PC-3 (cell line): ENCODE data around the gene DLX5. TPM values are rescaled to one million over a fixed set of nuclear protein-coding genes. Genes with fewer than 3 reads are reported as not detected.
A peak's percentile ranks its signal among the peaks of the same experiment; 100 is the strongest.

Experiments
- ATAC-seq: fragments of 200-7000 bp; cut with Tn5 transposase; 2 replicates; pipeline ENCODE4 v1.9.1; 2020; ENCODE audit warnings: mild to moderate bottlenecking, moderate library complexity
- BruUV-seq: library from RNA; stranded (reverse); fragments of 400-500 nt; replicated peaks from 2 replicates; lab custom pipeline; 2021; lab: Mats Ljungman, UMichigan
- CTCF ChIA-PET: fragments of 300-600 bp; sonication (Branson Sonifier 250); formaldehyde crosslinking; loops from one replicate; lab custom pipeline; 2022; ENCODE audit warnings: antibody characterized with exemption; lab: Charles Lee
- POLR2A ChIA-PET: fragments of 300-600 bp; sonication (Branson Sonifier 250); formaldehyde crosslinking; loops from one replicate; lab custom pipeline; 2022; ENCODE audit warnings: antibody characterized with exemption; ENCODE audit not compliant: unreplicated experiment; lab: Charles Lee
- DNase-seq: peaks from one replicate; pipeline ENCODE4 v3.0.0-alpha.2; 2015
- H2AFZ ChIP-seq: fragments of 300-600 bp; sonication (generic); 2 replicates; pipeline ENCODE4 v1.6.0; 2016; ENCODE audit warnings: antibody characterized with exemption, low read length
- H3F3A ChIP-seq: fragments of 300-600 bp; sonication (generic); one replicate; pipeline ENCODE4 v1.6.0; 2017; ENCODE audit warnings: antibody characterized with exemption, low read length, control low read depth, mild to moderate bottlenecking; ENCODE audit not compliant: unreplicated experiment
- H3K27ac ChIP-seq: fragments of 300-600 bp; sonication (generic); 2 replicates; pipeline ENCODE4 v1.5.1; 2016; ENCODE audit warnings: mild to moderate bottlenecking, low read length
- H3K27me3 ChIP-seq: fragments of 300-600 bp; sonication (generic); 2 replicates; pipeline ENCODE4 v1.6.1; 2016; ENCODE audit warnings: low read length, mixed read lengths
- H3K36me3 ChIP-seq: fragments of 300-600 bp; sonication (generic); 2 replicates; pipeline ENCODE4 v1.6.1; 2016; ENCODE audit warnings: low read depth, mixed run types, low read length, mixed read lengths
- H3K4me1 ChIP-seq: fragments of 300-600 bp; sonication (generic); 2 replicates; pipeline ENCODE4 v1.5.1; 2016; ENCODE audit warnings: low read length; ENCODE audit not compliant: insufficient read depth
- H3K4me2 ChIP-seq: fragments of 300-600 bp; sonication (generic); 2 replicates; pipeline ENCODE4 v1.6.0; 2016; ENCODE audit warnings: low read length
- H3K4me3 ChIP-seq: fragments of 300-600 bp; sonication (generic); 2 replicates; pipeline ENCODE4 v1.5.1; 2016; ENCODE audit warnings: mild to moderate bottlenecking, low read length, mixed read lengths
- H3K79me2 ChIP-seq: fragments of 300-600 bp; sonication (generic); 2 replicates; pipeline ENCODE4 v1.6.1; 2017; ENCODE audit warnings: low read length, mixed read lengths
- H3K9ac ChIP-seq: fragments of 300-600 bp; sonication (generic); 2 replicates; pipeline ENCODE4 v1.6.0; 2016; ENCODE audit warnings: mild to moderate bottlenecking, low read length
- H3K9me2 ChIP-seq: fragments of 300-600 bp; sonication (generic); replicated peaks from 2 replicates; pipeline ENCODE4 v1.6.1; 2016; ENCODE audit warnings: mixed run types, low read length, mixed read lengths
- H3K9me3 ChIP-seq: fragments of 300-600 bp; sonication (generic); 2 replicates; pipeline ENCODE4 v1.6.1; 2016; ENCODE audit warnings: low read length, mixed read lengths
- H4K20me1 ChIP-seq: fragments of 300-600 bp; sonication (generic); 2 replicates; pipeline ENCODE4 v1.6.1; 2016; ENCODE audit warnings: low read length, mixed read lengths
- EZH2 ChIP-seq: fragments of 300-600 bp; sonication (generic); IDR thresholded peaks from one replicate; pipeline ENCODE4 v1.6.1; 2017; ENCODE audit warnings: antibody characterized with exemption, mild to moderate bottlenecking, low read length; ENCODE audit not compliant: unreplicated experiment
- EZH2phosphoT487 ChIP-seq: fragments of 300-600 bp; sonication (generic); IDR thresholded peaks from 2 replicates; pipeline ENCODE4 v1.6.1; 2018; ENCODE audit warnings: mild to moderate bottlenecking, antibody characterized with exemption, low read length, borderline replicate concordance
- intact Hi-C: fragments of 100-400 bp; cut with micrococcal nuclease; formaldehyde crosslinking; loops from 2 replicates; pipeline ENCODE4 v1.9.0; 2023
- total RNA-seq: library from RNA; depleted of rRNA; stranded (reverse); fragments of >200 nt; gene quantifications from 2 replicates; pipeline ENCODE4 v1.2.3, GENCODE V29; 2014
- TF ChIP-seq, protein P1 (sequence below): fragments of 300-600 bp; sonication (generic); conservative IDR thresholded peaks from 2 replicates; pipeline ENCODE4 v1.5.1; 2017; ENCODE audit warnings: antibody characterized with exemption, low read depth, mild to moderate bottlenecking, low read length

DLX5 gene
- total RNA-seq, 1 experiment from 2014 or later, result 0.15 TPM

GRCh38 chr7:97027427-97028234 is 3.0 kb upstream of the DLX5 start:
- BruUV-seq, result no TSS peak
- Histone ChIP-seq H3K4me2 (peak overlapping the region; percentile 89), H2AFZ (peak overlapping the region; percentile 79), H3K27ac (no peak overlapping the region), H3F3A (no peaks in the 10 kb centered on the region), H3K4me1 (peaks cover 4% of the 10 kb centered on the region), H3K36me3 (no peaks in the 10 kb centered on the region), H3K79me2 (no peaks in the 10 kb centered on the region), H3K9me3 (no peaks in the 10 kb centered on the region), H3K27me3 (no peaks in the 10 kb centered on the region), H3K4me3 (peak overlapping the region; percentile 66), H3K9ac (no peak overlapping the region), H4K20me1 (no peaks in the 10 kb centered on the region), H3K9me2 (no peaks in the 10 kb centered on the region)
- ChIA-PET CTCF (interaction anchor here (0.6 to 2.0 kb wide), 13 partner anchors 36 to 1112 kb away, joined by 3 to 8 read pairs (median 3); no protein-coding TSS in a partner anchor), POLR2A (no interaction called here)
- ATAC-seq (peak; percentile 72), DNase-seq (peak; percentile 83)
- TF ChIP-seq EZH2, result no peak
- TF ChIP-seq, protein P1, sequence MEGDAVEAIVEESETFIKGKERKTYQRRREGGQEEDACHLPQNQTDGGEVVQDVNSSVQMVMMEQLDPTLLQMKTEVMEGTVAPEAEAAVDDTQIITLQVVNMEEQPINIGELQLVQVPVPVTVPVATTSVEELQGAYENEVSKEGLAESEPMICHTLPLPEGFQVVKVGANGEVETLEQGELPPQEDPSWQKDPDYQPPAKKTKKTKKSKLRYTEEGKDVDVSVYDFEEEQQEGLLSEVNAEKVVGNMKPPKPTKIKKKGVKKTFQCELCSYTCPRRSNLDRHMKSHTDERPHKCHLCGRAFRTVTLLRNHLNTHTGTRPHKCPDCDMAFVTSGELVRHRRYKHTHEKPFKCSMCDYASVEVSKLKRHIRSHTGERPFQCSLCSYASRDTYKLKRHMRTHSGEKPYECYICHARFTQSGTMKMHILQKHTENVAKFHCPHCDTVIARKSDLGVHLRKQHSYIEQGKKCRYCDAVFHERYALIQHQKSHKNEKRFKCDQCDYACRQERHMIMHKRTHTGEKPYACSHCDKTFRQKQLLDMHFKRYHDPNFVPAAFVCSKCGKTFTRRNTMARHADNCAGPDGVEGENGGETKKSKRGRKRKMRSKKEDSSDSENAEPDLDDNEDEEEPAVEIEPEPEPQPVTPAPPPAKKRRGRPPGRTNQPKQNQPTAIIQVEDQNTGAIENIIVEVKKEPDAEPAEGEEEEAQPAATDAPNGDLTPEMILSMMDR, result peak; percentile 87
- intact Hi-C loops, result loop anchor here (1.0 to 10.0 kb wide), 8 partner anchors 125 to 1111 kb away; no protein-coding TSS in a partner anchor

DNA sequence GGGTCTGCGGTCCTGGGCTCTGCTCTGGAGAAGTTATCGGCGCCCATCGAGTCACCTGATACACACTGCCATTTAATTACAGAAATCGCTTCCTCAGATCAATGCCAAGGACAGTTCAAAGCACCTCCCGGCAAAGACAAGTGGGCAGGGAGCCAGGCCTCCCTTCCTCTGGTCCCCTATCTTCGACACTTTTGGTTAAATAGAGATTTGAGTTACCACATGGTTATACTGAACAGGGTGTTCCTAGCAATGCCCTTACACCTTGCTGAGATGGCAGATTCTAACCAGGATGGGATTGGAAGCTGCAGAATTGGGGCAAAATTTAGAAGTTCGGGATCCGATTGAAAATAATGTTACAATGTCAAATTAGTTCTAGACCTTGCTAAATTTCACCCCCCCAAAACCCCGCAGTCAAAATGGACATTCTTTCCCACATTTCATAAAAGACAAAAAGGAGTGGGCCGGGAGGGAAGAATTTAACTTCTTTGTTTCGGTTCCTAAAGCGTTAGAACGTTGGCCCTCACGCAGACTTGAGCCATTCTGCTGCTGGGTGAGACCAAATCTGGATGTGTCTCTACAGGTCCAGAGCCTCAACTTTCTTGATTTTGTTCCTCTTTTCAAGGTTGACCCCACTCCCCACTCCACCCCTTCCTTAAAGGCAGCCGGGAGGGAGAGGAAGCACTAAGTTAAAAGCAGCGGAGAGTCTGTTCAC is 2.2 kb upstream of the DLX5 start:
- ATAC-seq, result no peak
- TF ChIP-seq, protein P1, result no peak
- TF ChIP-seq EZH2phosphoT487, result no peak
- no peak for TF ChIP-seq EZH2
- Histone ChIP-seq H3K4me2 (peak overlapping the region; percentile 89), H3K9ac (no peak overlapping the region), H3F3A (no peaks in the 10 kb centered on the region), H3K27ac (no peak overlapping the region), H4K20me1 (no peaks in the 10 kb centered on the region), H3K27me3 (no peaks in the 10 kb centered on the region), H3K36me3 (no peaks in the 10 kb centered on the region), H3K9me2 (no peaks in the 10 kb centered on the region), H3K4me3 (peak overlapping the region; percentile 66), H3K79me2 (no peaks in the 10 kb centered on the region), H3K9me3 (no peaks in the 10 kb centered on the region), H3K4me1 (peaks cover 4% of the 10 kb centered on the region), H2AFZ (peak overlapping the region; percentile 79)
- ChIA-PET CTCF (interaction anchor here (0.6 to 2.0 kb wide), 8 partner anchors 128 to 1111 kb away, joined by 3 to 8 read pairs (median 4); no protein-coding TSS in a partner anchor), POLR2A (interaction anchor here (0.6 kb wide), 1 partner anchor 8 kb away, joined by 4 read pairs; no protein-coding TSS in a partner anchor)
- intact Hi-C loops, result loop anchor here (1.0 to 10.0 kb wide), 8 partner anchors 125 to 1111 kb away; no protein-coding TSS in a partner anchor
- no peak for DNase-seq
- BruUV-seq, result no TSS peak
